22Rv1 (cell line): ENCODE results near the gene TUT1.

Source experiments
- H3K27ac ChIP-seq: fragments of 450-650 bp; 2 replicates; pipeline ENCODE4 v1.5.1; 2017
- CTCF ChIP-seq: fragments of 450-650 bp; IDR thresholded peaks from 2 replicates; pipeline ENCODE4 v1.5.1; 2017; ENCODE audit warnings: mild to moderate bottlenecking
- ZFX ChIP-seq: fragments of 450-650 bp; IDR thresholded peaks from 2 replicates; pipeline ENCODE4 v1.6.1; 2017; ENCODE audit warnings: antibody characterized with exemption, borderline replicate concordance

TUT1 gene

GRCh38 chr11:62603072-62603408 lies 11.7 kb upstream of the TUT1 start:
- peak overlapping the region; percentile 96; the same call in 1 of the 2 replicates for H3K27ac ChIP-seq
- TF ChIP-seq ZFX: no peak
- no peak for TF ChIP-seq CTCF

- H3K27ac ChIP-seq: peak overlapping the region; percentile 96
- TF ChIP-seq ZFX (no peak), CTCF (no peak)
These were observed 11.1 kb upstream of the TUT1 start for GRCh38 chr11:62602141-62603071.

- H3K27ac ChIP-seq: peak within 1 kb of the TSS; percentile 96
- no peak for TF ChIP-seq CTCF
- TF ChIP-seq ZFX: no peak
These were observed 10.2 kb upstream of the TUT1 start, which contains the start of gene MTA2 for GRCh38 chr11:62601372-62602140. TSS of gene MTA2 (minus strand) at chr11:62601865. CDS start at chr11:62601450, 415 bp downstream.

GRCh38 chr11:62601122-62601371 lies 9.7 kb upstream of the TUT1 start:
- H3K27ac ChIP-seq: peak overlapping the region; percentile 96
- no peak for TF ChIP-seq ZFX
- no peak for TF ChIP-seq CTCF

- TF ChIP-seq CTCF: no peak
- no peak for TF ChIP-seq ZFX
These were observed 9.2 kb upstream of the TUT1 start for GRCh38 chr11:62600367-62601121.

GRCh38 chr11:62599901-62600300 lies 8.6 kb upstream of the TUT1 start:
- H3K27ac ChIP-seq: peak overlapping the region; percentile 96
- TF ChIP-seq ZFX: no peak
- TF ChIP-seq CTCF: no peak

More at GRCh38 chr11:62600367-62601121, 9.2 kb upstream of the TUT1 start:
- peak overlapping the region; percentile 96 for H3K27ac ChIP-seq
